ENCODE measurements around the gene C1orf74.

C1orf74 gene

DNA sequence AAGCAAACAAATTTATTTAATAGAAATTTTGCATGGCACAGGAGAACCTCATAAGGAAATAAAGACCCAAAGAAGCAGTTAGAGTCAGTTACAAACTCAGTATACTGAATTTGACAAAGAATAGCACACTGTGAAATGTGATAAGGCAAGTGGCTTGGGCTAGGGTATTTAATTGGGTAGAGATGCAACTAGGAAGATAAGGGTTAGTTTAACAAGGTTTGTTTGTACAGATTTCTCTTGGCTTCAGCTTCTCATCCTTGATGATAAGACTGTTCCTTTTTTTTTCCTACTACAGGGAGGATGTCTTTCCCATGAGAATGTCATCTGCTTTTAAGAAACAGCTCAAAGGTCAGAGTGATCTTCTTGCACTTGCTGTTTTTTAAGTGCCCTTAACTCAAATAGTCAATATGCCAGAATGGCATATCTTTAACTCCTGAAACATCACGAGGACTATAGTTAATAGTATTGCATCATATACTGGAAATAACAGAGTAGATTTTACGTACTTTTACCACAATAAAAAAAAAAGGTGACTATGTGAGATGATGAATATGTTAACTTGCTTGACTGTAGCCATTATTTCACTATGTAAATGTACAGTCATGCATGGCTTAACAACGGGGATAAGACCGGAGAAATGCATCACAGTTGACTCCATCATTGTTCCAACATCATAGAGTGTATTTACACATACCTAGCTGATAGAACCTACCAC is 37.8 kb downstream of the C1orf74 start (continued):
- TF ChIP-seq, protein P1, sequence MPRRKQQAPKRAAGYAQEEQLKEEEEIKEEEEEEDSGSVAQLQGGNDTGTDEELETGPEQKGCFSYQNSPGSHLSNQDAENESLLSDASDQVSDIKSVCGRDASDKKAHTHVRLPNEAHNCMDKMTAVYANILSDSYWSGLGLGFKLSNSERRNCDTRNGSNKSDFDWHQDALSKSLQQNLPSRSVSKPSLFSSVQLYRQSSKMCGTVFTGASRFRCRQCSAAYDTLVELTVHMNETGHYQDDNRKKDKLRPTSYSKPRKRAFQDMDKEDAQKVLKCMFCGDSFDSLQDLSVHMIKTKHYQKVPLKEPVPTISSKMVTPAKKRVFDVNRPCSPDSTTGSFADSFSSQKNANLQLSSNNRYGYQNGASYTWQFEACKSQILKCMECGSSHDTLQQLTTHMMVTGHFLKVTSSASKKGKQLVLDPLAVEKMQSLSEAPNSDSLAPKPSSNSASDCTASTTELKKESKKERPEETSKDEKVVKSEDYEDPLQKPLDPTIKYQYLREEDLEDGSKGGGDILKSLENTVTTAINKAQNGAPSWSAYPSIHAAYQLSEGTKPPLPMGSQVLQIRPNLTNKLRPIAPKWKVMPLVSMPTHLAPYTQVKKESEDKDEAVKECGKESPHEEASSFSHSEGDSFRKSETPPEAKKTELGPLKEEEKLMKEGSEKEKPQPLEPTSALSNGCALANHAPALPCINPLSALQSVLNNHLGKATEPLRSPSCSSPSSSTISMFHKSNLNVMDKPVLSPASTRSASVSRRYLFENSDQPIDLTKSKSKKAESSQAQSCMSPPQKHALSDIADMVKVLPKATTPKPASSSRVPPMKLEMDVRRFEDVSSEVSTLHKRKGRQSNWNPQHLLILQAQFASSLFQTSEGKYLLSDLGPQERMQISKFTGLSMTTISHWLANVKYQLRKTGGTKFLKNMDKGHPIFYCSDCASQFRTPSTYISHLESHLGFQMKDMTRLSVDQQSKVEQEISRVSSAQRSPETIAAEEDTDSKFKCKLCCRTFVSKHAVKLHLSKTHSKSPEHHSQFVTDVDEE (CRISPR knock-in tag; IDR thresholded peaks at IDR 0.05) = no peak
- no peak for TF ChIP-seq ZFP3 (CRISPR knock-in tag; IDR thresholded peaks at IDR 0.05)
- no peak for TF ChIP-seq CSDC2 (CRISPR knock-in tag; IDR thresholded peaks at IDR 0.05)
- no peak for TF ChIP-seq OSR1 (CRISPR knock-in tag; IDR thresholded peaks at IDR 0.05)
- TF ChIP-seq, protein P2, sequence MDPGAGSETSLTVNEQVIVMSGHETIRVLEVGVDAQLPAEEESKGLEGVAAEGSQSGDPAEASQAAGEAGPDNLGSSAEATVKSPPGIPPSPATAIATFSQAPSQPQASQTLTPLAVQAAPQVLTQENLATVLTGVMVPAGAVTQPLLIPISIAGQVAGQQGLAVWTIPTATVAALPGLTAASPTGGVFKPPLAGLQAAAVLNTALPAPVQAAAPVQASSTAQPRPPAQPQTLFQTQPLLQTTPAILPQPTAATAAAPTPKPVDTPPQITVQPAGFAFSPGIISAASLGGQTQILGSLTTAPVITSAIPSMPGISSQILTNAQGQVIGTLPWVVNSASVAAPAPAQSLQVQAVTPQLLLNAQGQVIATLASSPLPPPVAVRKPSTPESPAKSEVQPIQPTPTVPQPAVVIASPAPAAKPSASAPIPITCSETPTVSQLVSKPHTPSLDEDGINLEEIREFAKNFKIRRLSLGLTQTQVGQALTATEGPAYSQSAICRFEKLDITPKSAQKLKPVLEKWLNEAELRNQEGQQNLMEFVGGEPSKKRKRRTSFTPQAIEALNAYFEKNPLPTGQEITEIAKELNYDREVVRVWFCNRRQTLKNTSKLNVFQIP (CRISPR knock-in tag; IDR thresholded peaks at IDR 0.05; ENCODE audit: borderline replicate concordance, low read depth) = no peak
- TF ChIP-seq ZNF565 (CRISPR knock-in tag; conservative IDR thresholded peaks at IDR 0.05; ENCODE audit: low read depth) = no peak
- no peak for TF ChIP-seq ZNF70 (CRISPR knock-in tag; IDR thresholded peaks at IDR 0.05)
- no peak for TF ChIP-seq ZNF8 (CRISPR knock-in tag; IDR thresholded peaks at IDR 0.05)
- TF ChIP-seq, protein P3, sequence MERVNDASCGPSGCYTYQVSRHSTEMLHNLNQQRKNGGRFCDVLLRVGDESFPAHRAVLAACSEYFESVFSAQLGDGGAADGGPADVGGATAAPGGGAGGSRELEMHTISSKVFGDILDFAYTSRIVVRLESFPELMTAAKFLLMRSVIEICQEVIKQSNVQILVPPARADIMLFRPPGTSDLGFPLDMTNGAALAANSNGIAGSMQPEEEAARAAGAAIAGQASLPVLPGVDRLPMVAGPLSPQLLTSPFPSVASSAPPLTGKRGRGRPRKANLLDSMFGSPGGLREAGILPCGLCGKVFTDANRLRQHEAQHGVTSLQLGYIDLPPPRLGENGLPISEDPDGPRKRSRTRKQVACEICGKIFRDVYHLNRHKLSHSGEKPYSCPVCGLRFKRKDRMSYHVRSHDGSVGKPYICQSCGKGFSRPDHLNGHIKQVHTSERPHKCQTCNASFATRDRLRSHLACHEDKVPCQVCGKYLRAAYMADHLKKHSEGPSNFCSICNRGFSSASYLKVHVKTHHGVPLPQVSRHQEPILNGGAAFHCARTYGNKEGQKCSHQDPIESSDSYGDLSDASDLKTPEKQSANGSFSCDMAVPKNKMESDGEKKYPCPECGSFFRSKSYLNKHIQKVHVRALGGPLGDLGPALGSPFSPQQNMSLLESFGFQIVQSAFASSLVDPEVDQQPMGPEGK (CRISPR knock-in tag; IDR thresholded peaks at IDR 0.05; ENCODE audit: borderline replicate concordance) = no peak

DNA sequence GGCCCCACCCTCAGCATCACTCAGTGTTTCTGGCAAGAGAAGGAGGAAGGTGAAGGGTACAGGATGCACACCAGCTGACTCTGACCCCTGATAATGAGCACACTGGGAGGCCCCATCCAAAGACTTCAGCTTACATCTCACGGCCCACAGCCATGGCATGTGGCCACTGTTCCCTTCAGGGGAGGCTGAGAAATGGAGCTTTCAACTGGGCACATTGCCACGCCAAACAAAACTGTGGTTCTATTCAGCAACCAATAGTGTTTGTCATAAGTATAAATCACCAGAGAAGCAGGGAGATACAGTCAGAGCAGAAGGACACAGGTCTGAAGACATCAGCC is 41.2 kb downstream of the C1orf74 start:
- peak; percentile 24; the same call in 2 of the 3 replicates for ATAC-seq
- TF ChIP-seq ZNF565 (CRISPR knock-in tag; conservative IDR thresholded peaks at IDR 0.05; ENCODE audit: low read depth) = no peak
- TF ChIP-seq ZNF70 (CRISPR knock-in tag; IDR thresholded peaks at IDR 0.05) = no peak
- TF ChIP-seq, protein P4, sequence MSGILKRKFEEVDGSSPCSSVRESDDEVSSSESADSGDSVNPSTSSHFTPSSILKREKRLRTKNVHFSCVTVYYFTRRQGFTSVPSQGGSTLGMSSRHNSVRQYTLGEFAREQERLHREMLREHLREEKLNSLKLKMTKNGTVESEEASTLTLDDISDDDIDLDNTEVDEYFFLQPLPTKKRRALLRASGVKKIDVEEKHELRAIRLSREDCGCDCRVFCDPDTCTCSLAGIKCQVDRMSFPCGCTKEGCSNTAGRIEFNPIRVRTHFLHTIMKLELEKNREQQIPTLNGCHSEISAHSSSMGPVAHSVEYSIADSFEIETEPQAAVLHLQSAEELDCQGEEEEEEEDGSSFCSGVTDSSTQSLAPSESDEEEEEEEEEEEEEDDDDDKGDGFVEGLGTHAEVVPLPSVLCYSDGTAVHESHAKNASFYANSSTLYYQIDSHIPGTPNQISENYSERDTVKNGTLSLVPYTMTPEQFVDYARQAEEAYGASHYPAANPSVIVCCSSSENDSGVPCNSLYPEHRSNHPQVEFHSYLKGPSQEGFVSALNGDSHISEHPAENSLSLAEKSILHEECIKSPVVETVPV (CRISPR knock-in tag; IDR thresholded peaks at IDR 0.05) = no peak

DNA sequence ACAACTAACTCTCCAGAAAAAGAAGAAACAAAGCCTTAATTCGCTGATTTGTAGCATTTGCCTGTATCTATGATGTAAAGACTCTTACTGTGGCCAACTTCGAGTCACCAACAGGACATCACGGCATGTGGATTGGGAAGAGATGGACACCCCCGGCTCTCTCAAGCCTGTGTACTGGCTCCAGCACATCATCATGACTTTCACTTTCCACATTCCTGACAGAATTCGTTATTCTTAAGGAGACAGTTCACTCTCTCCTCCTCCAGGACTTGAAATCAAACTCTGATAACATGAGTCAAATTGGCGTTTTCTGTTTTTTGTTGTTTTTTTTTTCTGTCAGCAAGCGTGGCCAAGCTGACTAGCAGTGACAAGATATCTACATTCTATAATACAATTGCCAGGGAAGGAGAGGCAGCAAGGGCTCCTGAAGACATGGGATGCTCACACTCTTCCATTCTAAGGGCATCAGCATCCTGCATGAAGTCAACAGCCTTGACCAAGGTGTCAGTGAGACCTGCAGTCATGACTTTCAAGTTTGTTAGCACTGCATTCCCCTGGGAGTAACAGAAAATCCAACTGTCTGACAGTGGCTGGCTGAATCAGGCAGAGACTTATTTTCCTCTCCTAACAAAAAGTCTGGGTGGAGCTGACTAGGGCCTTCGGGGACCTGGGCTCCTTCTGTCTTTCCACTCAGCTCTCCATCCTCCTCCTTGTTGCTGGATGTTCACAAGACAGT is 41.8 kb downstream of the C1orf74 start:
- ATAC-seq = peak; percentile 84
- TF ChIP-seq, protein P4 (CRISPR knock-in tag; IDR thresholded peaks at IDR 0.05) = no peak
- no peak for TF ChIP-seq ZNF8 (CRISPR knock-in tag; IDR thresholded peaks at IDR 0.05)

DNA sequence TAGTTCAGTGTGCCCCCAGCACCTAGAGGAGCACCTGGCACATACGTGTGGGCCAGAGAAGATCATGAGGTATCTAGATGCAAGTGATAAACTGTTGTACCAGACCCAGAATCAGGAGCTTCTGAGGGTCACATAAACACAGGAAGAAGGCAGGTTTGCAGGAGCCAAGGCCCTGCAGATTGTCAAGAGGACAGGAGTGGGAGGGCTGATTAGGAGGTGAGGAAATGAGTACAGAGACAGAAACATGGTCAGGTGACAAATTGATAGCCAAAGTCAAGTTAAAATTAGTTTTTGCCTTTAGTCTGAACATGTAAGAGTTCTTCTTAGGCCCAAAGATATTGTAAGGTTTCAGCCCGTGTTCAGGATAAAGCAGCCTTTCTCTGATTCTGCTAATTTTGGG is 42.5 kb downstream of the C1orf74 start:
- ATAC-seq = no peak
- TF ChIP-seq GLIS3 (CRISPR knock-in tag; IDR thresholded peaks at IDR 0.05) (no peak), ZNF8 (CRISPR knock-in tag; IDR thresholded peaks at IDR 0.05) (no peak), RARB (CRISPR knock-in tag; IDR thresholded peaks at IDR 0.05) (no peak), OSR1 (CRISPR knock-in tag; IDR thresholded peaks at IDR 0.05) (no peak), ARNTL (CRISPR knock-in tag; IDR thresholded peaks at IDR 0.05; ENCODE audit: borderline replicate concordance, low read depth) (no peak), ESRRG (CRISPR knock-in tag; IDR thresholded peaks at IDR 0.05) (no peak), ISL1 (CRISPR knock-in tag; IDR thresholded peaks at IDR 0.05) (no peak), BACH2 (CRISPR knock-in tag; IDR thresholded peaks at IDR 0.05; ENCODE audit: borderline replicate concordance) (no peak), SNAI2 (CRISPR knock-in tag; IDR thresholded peaks at IDR 0.05) (no peak)
- TF ChIP-seq, protein P3 (CRISPR knock-in tag; IDR thresholded peaks at IDR 0.05; ENCODE audit: borderline replicate concordance) = no peak
- TF ChIP-seq, protein P2 (CRISPR knock-in tag; IDR thresholded peaks at IDR 0.05; ENCODE audit: borderline replicate concordance, low read depth) = no peak
- TF ChIP-seq, protein P1 (CRISPR knock-in tag; IDR thresholded peaks at IDR 0.05) = no peak

Measured in SK-N-SH treated with all-trans-retinoic acid at 6 μM for 48 hours (cell line).